ENCODE measurements around the gene TXNL1.
"Not testable (repeated sequence)": the region's sequence is repeated elsewhere in the genome, so short reads cannot be mapped to it uniquely, and the experiment has no call there.

The TXNL1 gene

DNA sequence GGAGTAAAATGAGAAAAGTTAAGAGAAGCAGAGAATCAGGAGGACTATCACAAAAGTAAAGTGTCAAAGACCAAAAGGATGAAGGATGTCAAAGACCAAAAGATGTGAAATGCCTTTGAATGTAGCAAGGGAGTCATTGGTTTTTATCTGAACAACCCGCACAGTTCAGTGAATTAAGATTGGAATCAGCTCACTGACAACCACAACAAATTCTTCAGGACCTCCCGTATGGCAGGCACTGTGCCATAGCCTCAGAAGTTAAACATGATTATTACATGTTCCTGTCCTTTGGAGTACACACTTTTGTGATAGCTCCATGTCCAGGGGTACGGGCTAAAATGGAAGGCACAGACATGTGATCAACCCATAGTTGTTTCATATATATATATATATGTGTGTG is 5.0 kb upstream of the TXNL1 start:
- no peak for DNase-seq (ENCODE audit: low read depth)

GRCh38 chr18:56641714-56642337 is 3.4 kb upstream of the TXNL1 start:
- DNase-seq (ENCODE audit: low read depth), result no peak

DNA sequence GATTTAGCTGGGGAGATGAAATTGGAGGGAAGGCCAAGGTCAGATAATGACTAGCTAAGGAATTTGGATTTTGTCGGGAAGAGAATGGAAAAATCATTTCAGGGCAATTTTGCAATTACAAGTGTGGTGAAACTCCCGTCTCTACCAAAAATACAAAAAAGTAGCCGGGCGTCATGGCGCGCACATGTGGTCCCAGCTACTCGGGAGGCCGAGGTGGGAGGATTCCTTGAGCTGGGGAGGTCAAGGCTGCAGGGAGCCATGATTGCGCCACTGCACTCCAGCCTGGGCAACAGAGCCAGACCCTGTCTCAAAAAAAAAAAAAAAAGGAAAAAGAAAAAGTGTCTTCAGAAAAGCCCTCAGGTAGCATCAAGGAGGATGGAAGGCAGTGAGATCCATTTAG is 1.2 kb upstream of the TXNL1 start:
- DNase-seq (ENCODE audit: low read depth), result no peak

GRCh38 chr18:56639104-56639381 is 651 bp upstream of the TXNL1 start:
- DNase-seq (ENCODE audit: low read depth), result no peak

GRCh38 chr18:56637711-56638231 is 621 bp downstream of the TXNL1 start:
- DNase-seq (ENCODE audit: low read depth), result no peak

DNA sequence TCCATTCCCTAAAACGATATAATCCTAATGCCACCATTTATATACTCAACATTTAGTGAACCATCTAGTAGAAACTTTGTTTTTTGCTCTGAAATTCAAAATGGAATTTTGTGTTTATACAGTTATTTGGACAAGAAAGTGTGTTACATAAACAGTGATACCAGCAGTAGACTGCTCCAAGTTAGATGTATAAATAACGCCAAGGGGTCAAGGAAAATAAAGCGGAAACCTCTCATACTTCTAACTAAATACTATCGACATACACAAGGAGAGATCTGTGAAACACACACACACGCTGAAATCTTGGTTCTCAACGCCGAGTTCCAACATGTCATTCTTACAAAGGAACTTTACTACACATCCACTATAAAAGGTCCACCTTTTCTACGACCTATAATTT is 1.2 kb downstream of the TXNL1 start:
- no peak for DNase-seq (ENCODE audit: low read depth)

- no peak for DNase-seq (ENCODE audit: low read depth)
Observed at GRCh38 chr18:56635007-56635406, 3.4 kb downstream of the TXNL1 start.

DNA sequence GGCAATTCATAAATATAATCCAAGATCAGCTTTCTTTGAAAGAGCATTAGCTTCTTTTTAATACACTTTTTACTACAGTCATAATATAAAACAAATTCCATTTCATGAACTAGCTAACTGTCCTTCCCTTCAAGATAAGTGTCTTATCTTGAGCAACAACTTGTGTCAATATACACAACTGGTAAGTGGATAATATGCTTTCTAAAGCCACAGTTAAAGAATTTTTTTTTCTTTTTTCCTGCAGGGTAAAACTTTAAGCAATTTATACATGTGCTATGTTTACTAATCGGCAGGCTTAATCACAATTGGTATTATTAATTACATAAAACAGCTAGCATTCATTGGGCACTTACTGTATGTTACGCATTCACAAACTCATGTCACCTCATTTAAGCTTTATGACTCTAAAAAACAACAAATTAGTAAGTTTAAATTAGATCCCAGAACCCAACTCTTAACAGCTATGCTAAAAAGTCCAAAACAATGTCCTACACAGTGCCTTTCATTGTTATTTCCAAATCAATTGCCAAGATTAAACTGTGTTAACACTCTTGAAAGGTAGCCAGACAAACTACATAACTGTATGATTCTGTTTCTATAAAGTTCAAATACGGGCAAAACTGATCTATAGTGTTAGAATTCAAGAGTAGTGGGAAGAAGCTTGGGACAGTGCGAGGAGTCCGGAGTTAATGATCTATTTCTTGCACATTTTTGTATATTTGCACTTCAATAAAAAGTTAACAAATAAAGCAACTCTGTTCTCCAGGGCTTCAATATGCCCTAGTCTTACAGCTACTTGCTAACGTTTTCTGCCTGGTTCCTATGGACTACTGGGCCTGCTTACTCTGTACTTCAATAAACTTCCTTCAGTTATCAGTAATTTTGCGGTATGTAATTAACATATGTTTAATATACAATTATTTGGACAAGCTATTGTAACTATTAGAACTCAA is 6.0 kb downstream of the TXNL1 start:
- DNase-seq (ENCODE audit: low read depth), result no peak

DNA sequence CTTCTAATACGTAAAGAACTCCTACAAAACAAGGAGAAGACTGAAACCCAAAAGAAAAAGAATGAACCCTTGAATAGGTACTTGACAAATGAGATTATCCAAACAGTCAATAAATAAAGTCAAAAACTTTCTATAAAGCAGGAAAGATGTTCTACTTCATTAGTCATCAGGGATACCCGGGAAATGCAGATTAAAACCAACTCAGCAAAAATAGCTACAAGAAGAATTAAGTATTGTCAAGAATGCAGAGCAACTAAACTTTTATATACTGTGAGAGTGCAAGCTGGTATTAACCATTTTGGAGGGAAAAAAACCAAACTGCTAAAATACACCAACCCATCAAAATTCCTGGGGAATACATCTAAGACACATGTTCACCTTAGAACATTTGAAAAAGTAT is 10.4 kb downstream of the TXNL1 start:
- no peak for DNase-seq (ENCODE audit: low read depth)

DNA sequence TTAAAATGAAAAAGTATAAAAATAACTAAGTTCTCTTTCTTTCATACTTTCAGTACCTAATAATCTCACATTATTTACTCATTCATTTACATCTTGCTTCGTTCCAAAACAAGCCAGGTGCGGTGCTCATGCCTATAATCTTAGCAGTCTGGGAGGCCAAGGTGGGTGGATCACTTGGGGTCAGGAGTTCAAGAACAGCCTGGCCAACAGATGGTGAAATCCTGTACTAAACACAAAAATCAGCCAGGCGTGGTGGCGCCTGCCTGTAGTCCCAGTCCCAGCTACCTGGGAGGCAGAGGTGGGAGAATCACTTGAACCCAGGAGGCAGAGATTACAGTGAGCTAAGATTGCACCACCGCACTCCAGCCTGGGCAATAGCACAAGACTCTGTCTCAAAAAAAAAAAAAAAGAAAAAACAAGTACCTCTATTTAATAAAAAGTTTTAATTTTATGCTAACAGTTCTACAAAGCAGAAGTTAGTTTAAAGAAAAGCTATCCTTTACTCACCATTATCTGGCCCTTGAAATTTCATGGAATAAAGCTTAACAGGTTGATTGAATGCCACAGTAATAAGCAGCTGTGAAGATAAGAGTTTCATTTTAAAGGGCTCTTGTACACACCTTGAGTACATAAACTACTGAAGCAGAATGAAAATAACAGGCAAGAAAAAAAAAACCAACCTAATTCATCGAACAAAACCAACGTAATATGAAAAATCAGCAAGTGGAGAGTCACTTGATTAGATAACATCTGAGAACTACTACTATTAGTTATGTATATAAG is 22.5 kb downstream of the TXNL1 start:
- no peak for DNase-seq (ENCODE audit: low read depth)

GRCh38 chr18:56606618-56607017 is 31.8 kb downstream of the TXNL1 start:
- no peak for DNase-seq (ENCODE audit: low read depth)

- DNase-seq (ENCODE audit: low read depth), result no peak
Observed at GRCh38 chr18:56598422-56598821, 40.0 kb downstream of the TXNL1 start.

DNA sequence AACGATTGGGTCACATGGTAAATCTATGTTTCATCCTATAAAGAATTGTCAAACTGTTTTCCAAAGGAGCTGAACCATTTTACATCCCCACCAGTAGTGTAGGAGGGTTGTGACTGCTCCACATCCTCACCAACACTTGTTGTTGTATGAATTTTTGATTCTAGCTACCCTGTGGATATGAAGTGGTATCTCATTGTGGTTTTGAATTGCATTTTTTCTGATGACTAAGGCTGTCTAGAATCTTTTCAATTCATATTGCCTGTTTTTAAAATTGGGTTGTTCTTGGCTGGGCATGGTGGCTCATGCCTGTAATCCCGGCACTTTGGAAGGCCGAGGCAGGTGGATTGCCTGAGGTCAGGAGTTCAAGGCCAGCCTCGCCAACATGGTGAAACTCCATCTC is 44.5 kb downstream of the TXNL1 start:
- DNase-seq (ENCODE audit: low read depth), result no peak

- no peak for DNase-seq (ENCODE audit: low read depth)
Observed at GRCh38 chr18:56580026-56580425, 58.4 kb downstream of the TXNL1 start.

GRCh38 chr18:56579451-56579850 is 58.9 kb downstream of the TXNL1 start:
- DNase-seq (ENCODE audit: low read depth), result no peak

- DNase-seq (ENCODE audit: low read depth), result no peak
Observed at GRCh38 chr18:56576826-56577573, 61.4 kb downstream of the TXNL1 start.

DNA sequence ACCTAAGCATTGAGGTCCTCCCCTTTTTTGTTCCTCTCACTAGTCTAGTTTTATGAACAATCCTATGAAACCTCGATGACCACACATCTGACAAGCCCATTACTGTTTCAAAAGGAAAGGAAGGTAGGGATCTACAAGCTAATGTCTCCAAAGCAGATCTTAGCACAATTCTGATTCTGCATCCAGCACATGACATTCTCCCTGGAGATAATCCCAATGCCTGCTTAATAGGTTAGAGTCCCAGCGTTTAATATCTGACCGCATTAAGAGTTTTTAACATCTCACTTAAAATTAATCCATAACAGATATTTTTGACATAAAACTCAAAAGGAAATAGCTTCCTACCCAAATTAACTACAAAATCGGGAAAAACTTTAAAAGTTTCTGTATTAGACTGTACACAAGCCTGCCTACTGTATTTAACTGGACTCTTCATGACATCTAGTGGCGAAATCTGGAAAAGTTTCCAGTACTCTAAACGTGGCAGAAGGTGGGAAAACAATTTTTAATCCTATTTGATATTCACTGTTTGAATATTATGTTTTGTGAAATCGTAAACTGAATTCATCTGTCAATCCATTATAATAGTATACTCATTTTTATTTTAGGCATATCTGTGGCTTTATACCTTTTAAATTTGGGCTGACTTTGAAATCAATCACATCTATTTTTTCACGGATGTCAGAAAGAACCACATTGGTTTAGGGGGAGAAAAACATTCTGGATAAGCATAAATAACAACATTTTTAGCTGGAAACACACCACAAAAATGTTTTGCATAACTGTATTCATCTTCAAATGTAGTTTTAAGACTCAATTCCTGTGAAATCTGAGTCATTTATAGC is 62.4 kb downstream of the TXNL1 start:
- no peak for DNase-seq (ENCODE audit: low read depth)

GRCh38 chr18:56574861-56575260 is 63.5 kb downstream of the TXNL1 start:
- DNase-seq (ENCODE audit: low read depth), result no peak

GRCh38 chr18:56572267-56572666 is 66.1 kb downstream of the TXNL1 start:
- DNase-seq (ENCODE audit: low read depth), result not testable (repeated sequence)

GRCh38 chr18:56570978-56571377 is 67.4 kb downstream of the TXNL1 start:
- no peak for DNase-seq (ENCODE audit: low read depth)

- DNase-seq (ENCODE audit: low read depth), result no peak
Observed at GRCh38 chr18:56569416-56569815, 69.0 kb downstream of the TXNL1 start.
